ENCODE data around the gene ERRFI1. TPM values are rescaled to one million over a fixed set of nuclear protein-coding genes. Genes with fewer than 3 reads are reported as not detected.

ERRFI1 gene
- total RNA-seq, 1 donor from 2014 or later: 175 TPM

DNA sequence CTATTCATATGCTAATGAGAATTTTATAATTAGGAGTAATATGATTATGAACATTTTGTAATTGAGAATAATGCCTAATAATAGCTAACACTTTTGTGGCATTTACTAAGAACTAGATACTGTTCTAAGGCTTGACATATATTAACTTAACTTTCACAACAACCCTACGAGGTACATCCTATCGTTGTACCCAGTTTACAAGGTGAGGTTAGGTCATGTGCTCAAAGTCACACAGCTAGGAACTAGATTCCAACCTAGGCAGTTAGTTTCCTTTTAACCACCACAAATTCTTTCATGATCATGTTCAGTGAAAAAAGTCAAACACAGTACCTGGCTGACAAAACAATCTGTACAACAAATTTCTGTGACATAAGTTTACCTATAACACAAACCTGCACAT lies 13.0 kb upstream of the ERRFI1 start:
- Histone ChIP-seq H3K36me3 (ENCODE audit: control insufficient read depth, insufficient read depth, low read length) (no peaks in the 10 kb centered on the region), H3K4me3 (ENCODE audit: low read depth, low read length) (no peak overlapping the region), H3K27me3 (ENCODE audit: control insufficient read depth, insufficient read depth, low read length) (no peaks in the 10 kb centered on the region)
- no peak for DNase-seq (ENCODE audit: low read depth)
- no peak for FAIRE-seq
- TF ChIP-seq, protein P1, sequence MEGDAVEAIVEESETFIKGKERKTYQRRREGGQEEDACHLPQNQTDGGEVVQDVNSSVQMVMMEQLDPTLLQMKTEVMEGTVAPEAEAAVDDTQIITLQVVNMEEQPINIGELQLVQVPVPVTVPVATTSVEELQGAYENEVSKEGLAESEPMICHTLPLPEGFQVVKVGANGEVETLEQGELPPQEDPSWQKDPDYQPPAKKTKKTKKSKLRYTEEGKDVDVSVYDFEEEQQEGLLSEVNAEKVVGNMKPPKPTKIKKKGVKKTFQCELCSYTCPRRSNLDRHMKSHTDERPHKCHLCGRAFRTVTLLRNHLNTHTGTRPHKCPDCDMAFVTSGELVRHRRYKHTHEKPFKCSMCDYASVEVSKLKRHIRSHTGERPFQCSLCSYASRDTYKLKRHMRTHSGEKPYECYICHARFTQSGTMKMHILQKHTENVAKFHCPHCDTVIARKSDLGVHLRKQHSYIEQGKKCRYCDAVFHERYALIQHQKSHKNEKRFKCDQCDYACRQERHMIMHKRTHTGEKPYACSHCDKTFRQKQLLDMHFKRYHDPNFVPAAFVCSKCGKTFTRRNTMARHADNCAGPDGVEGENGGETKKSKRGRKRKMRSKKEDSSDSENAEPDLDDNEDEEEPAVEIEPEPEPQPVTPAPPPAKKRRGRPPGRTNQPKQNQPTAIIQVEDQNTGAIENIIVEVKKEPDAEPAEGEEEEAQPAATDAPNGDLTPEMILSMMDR (IDR thresholded peaks at IDR 0.05; ENCODE audit: insufficient read depth, low read length, severe bottlenecking): no peak

DNA sequence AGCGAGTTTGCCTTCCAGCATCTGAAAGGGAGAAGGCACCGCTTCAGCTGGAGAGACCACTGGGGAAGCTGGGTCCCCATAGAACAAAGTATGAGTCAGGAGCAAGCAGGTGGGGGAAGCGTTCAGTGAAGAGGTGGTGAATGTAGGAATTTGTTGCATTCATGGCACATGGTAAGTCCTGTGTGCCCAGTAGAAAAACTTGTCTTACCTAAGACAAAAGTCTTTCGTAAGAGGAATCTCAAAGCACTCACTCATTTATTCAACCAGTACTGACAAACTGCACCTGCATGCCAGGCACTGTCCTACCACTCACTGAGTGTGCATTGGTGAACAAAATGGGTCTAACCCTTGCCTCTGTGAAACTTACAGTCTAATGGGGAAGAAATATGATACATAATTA lies 9.2 kb upstream of the ERRFI1 start:
- DNase-seq (ENCODE audit: low read depth): no peak

DNA sequence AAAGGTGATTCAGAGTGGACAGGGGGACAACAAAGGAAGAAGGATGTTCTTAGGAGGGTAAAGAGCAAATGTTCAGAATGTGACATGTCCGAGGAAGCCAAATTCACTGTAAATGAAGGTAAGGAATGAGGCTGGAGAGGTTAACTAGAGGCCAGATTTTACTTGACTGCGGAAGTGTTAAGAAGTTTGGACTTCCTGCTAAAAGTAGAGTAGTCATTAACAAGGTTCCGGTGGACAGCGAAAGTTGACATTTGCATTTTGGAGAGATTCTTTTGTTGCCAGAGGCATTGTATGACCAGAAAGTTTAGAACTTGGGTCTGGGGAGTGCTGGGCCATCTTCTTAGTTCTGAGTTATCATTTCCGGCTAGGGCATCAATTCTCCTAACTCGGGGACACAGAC lies 7.2 kb upstream of the ERRFI1 start:
- Histone ChIP-seq H3K36me3 (ENCODE audit: control insufficient read depth, insufficient read depth, low read length) (no peaks in the 10 kb centered on the region), H3K4me3 (ENCODE audit: low read depth, low read length) (no peak overlapping the region), H3K27me3 (ENCODE audit: control insufficient read depth, insufficient read depth, low read length) (no peaks in the 10 kb centered on the region)
- FAIRE-seq: no peak
- TF ChIP-seq, protein P1 (IDR thresholded peaks at IDR 0.05; ENCODE audit: insufficient read depth, low read length, severe bottlenecking): no peak
- no peak for DNase-seq (ENCODE audit: low read depth)

More for the DNA sequence above, 9.2 kb upstream of the ERRFI1 start:
- Histone ChIP-seq H3K4me3 (ENCODE audit: low read depth, low read length) (no peak overlapping the region), H3K36me3 (ENCODE audit: control insufficient read depth, insufficient read depth, low read length) (no peaks in the 10 kb centered on the region), H3K27me3 (ENCODE audit: control insufficient read depth, insufficient read depth, low read length) (no peaks in the 10 kb centered on the region)
- FAIRE-seq: no peak
- TF ChIP-seq, protein P1 (IDR thresholded peaks at IDR 0.05; ENCODE audit: insufficient read depth, low read length, severe bottlenecking): no peak

DNA sequence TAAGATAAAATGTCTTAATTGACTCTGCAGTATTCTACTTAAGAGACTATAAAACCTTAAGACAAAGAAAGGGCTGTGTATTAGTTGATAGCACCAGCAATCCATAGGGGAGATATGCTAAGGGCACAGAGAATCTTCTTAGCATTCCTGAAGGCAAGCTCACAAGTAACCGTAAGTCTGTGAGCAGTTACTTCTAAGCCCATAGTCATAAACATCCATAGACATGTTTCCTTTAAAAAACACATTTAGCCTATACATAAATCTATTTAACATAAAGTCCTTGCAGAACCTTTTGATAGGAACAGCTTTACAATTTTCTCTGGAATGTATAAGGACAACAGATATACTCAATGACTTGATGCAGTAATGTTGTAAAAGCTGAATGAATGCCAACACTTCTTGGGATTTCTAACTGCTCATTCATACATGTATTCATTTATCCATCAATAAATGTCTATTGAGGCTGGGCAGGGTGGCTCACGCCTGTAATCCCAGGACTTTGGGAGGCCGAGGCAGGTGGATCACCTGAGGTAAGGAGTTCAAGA lies 6.3 kb upstream of the ERRFI1 start:
- DNase-seq (ENCODE audit: low read depth) (no peak), FAIRE-seq (no peak)
- Histone ChIP-seq H3K4me3 (ENCODE audit: low read depth, low read length) (no peak overlapping the region), H3K36me3 (ENCODE audit: control insufficient read depth, insufficient read depth, low read length) (no peaks in the 10 kb centered on the region), H3K27me3 (ENCODE audit: control insufficient read depth, insufficient read depth, low read length) (no peaks in the 10 kb centered on the region)
- TF ChIP-seq, protein P1 (IDR thresholded peaks at IDR 0.05; ENCODE audit: insufficient read depth, low read length, severe bottlenecking): no peak

DNA sequence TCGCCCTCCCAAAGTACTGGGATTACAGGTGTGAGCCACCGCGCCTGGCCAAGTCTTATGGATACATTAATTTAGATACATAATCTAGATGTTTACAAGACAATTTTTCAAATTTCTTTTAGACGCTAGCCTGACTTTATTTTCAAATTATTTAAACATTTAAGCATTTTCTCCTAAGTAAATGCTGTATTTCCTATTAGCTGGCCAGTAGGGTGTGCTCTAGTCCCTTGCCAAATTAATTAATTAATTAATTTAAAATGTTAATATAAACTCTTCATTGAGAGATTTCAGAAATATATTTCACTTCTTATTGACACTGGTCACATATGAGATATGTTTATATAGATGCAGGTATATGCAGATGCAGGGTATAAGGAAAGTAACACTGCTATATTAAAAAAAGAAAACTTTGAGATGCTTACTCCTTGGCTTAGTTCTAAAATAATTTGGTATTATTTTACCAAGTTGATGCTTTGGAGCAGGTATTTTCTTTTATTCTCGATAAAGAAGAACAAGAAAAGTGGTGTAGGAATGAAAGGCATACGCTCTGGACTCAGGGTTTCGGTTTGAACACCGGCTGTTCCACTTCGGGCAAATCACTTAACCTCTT lies 5.2 kb upstream of the ERRFI1 start:
- Histone ChIP-seq H3K4me3 (ENCODE audit: low read depth, low read length) (no peak overlapping the region), H3K36me3 (ENCODE audit: control insufficient read depth, insufficient read depth, low read length) (no peaks in the 10 kb centered on the region), H3K27me3 (ENCODE audit: control insufficient read depth, insufficient read depth, low read length) (no peaks in the 10 kb centered on the region)
- TF ChIP-seq, protein P1 (IDR thresholded peaks at IDR 0.05; ENCODE audit: insufficient read depth, low read length, severe bottlenecking): peak; percentile 23
- DNase-seq (ENCODE audit: low read depth): no peak
- no peak for FAIRE-seq

DNA sequence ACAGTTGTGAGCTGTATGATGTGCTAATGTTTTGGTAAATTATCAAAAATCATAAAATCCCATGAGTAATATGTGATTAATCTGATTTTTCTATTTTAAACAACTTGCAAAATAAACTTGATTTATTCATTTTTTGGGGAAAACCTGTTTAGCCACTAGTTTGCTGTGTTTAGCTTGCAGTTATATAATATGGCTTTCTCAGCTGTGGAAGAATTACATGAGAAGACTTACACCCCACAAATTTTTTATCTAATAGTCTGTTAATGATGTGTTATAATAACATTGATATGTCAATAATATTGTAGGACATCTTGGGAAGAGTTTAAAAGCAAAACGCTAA lies 2.4 kb upstream of the ERRFI1 start:
- DNase-seq (ENCODE audit: low read depth) (no peak), FAIRE-seq (no peak)
- Histone ChIP-seq H3K4me3 (ENCODE audit: low read depth, low read length) (no peak overlapping the region), H3K36me3 (ENCODE audit: control insufficient read depth, insufficient read depth, low read length) (peaks cover 6% of the 10 kb centered on the region), H3K27me3 (ENCODE audit: control insufficient read depth, insufficient read depth, low read length) (no peaks in the 10 kb centered on the region)
- TF ChIP-seq, protein P1 (IDR thresholded peaks at IDR 0.05; ENCODE audit: insufficient read depth, low read length, severe bottlenecking): no peak
